Astrocyte of the cerebellum (primary cell): Measurements from ENCODE around the gene TOR2A.
"Not testable (repeated sequence)": the region's sequence is repeated elsewhere in the genome, so short reads cannot be mapped to it uniquely, and the experiment has no call there.

Source experiments
- DNase-seq: peaks from one replicate; pipeline ENCODE4 v3.0.0-alpha.2; 2011; ENCODE audit warnings: low read depth
- H3K4me3 ChIP-seq: 2 replicates; pipeline ENCODE4 v1.5.1; 2011; ENCODE audit warnings: mild to moderate bottlenecking, low read depth, low read length, moderate library complexity
- in situ Hi-C: cut with HindIII; loops from 2 replicates; pipeline ENCODE4 v1.10.0; 2017; ENCODE audit warnings: low sequenced_read_pairs
- TF ChIP-seq, protein P1 (sequence below): IDR thresholded peaks from 2 replicates; pipeline ENCODE4 v1.5.1; 2012; ENCODE audit warnings: low read length, low read depth, moderate library complexity, mild to moderate bottlenecking; ENCODE audit errors: missing control alignments

The TOR2A gene

DNA sequence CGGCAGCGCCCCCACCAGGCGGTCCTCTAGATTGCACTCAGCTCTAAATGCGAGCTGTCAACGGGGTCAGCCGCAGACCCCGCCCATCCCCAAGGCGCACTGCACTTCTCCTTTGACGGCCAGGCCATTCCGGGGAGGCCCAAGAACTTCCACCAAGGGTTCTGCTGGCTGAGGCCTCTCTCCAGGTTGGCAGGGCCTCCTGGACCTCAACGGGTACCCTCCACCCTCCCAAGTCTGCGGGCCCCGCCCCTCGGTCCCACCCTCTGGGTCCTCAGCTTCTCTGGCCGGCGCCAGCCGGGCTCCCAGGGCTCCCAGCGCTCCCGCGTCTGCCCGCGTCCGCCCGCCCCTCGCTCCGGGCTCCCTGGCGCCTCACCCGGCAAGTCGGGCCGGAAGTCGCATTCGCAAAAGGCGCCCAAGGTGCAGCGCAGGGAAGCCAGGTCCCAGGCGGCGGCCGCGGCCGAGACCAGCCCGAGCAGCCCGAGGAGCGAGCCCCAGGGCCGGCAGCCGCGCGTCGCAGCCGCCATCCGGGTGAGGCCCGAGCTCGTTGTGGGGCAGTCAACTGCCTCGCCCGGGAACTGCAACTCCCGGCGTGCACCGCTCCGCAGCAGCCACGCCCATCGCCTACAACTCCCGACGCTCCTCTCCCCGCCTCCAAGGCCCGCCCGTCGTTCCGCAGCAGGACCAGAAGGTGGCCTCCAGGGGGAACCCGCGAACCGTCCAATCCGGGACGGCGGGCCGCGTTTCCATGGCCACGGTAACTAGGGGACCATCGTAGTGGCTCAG, at the start of gene TOR2A:
Gene TOR2A (minus strand): TSS at position 548 of the 783 bp plus-strand sequence. CDS start 24 bp downstream, at position 524.
- TF ChIP-seq, protein P1, sequence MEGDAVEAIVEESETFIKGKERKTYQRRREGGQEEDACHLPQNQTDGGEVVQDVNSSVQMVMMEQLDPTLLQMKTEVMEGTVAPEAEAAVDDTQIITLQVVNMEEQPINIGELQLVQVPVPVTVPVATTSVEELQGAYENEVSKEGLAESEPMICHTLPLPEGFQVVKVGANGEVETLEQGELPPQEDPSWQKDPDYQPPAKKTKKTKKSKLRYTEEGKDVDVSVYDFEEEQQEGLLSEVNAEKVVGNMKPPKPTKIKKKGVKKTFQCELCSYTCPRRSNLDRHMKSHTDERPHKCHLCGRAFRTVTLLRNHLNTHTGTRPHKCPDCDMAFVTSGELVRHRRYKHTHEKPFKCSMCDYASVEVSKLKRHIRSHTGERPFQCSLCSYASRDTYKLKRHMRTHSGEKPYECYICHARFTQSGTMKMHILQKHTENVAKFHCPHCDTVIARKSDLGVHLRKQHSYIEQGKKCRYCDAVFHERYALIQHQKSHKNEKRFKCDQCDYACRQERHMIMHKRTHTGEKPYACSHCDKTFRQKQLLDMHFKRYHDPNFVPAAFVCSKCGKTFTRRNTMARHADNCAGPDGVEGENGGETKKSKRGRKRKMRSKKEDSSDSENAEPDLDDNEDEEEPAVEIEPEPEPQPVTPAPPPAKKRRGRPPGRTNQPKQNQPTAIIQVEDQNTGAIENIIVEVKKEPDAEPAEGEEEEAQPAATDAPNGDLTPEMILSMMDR, result peak; percentile 90
- H3K4me3 ChIP-seq, result peak within 1 kb of the TSS; percentile 64
- DNase-seq, result peak; percentile 91
- in situ Hi-C loops, result no loop called here

DNA sequence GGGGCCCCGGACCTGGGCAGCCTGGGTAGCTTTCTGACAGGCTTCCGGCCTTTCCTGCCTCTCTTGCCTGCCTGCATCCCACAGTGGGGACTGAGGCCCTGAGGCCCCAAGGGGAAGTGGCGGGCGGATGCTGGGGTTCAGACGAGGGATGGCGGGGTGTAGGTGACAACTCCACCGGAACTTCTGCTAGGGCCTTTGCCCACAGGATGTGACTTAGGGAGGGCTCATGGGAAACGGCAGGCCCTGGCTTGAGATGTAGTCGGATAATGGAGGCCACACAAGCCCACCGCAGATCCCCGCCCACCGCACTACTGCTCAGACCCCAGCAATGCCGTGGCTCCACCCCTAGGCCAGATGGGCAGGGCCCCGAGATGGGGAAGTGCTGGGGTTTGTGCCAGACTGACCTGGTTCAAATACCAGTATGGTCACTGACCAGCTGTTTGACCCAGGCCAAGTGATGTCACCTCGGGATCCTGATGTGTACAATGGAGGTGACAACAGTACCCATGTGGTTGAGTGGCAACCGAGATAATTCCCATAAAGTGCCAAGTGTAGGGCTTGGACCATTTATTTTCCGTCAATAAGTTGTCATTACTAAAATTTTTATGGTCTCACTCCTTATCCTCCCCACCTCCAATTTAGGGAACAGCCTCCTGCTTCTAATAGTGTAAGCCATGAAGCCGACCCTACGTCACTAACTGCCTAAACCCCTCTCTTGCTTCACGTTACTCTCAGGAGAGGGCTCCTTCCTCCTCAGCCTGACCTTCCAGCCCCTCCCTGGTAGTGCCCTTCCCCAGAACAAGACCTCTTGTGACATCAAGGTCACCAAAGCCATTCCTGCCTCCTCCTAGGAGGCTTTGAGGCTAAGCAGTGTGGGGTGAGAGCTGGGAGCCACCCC, 48.3 kb upstream of the TOR2A start:
- DNase-seq, result no peak
- in situ Hi-C loops, result no loop called here
- H3K4me3 ChIP-seq, result no peak overlapping the region
- TF ChIP-seq, protein P1, result no peak

DNA sequence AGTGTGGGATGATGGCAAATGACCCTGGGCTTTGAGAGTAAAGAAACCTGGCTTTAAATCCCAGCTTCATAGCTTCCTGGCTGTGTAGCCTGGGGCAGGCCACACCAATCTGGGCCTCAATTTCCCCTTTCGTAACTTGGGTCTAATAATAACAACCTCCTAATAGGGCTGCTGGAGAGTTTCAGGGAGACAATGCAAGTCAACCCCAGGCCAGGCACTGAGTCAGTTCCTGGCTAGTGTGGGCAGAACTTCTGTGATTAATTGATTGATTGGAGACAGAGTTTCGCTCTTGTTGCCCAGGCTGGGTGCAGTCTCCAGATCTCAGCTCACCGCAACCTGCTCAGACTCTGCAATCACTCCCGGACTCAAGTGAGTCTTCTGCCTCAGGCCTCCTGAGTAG, 46.7 kb upstream of the TOR2A start:
- H3K4me3 ChIP-seq, result no peak overlapping the region
- TF ChIP-seq, protein P1, result no peak
- no peak for DNase-seq
- in situ Hi-C loops, result no loop called here

DNA sequence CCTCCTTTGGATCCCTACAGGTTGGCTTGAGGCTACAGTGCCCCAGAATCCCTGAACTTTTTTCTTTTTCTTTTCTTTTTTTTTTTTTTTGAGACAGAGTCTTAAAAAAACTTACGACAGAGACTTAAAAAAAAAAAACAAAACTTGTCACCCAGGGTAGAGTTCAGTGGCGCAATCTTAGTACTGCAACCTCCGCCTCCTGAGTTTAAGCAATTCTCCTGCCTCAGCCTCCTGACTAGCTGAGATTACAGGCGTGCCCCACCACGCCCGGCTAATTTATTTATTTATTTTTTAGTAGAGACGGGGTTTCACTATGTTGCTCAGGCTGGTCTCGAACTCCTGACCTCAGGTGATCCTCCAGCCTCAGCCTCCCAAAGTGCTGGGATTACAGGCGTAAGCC, 45.8 kb upstream of the TOR2A start:
- in situ Hi-C loops, H3K4me3 ChIP-seq, DNase-seq: not testable (repeated sequence)

DNA sequence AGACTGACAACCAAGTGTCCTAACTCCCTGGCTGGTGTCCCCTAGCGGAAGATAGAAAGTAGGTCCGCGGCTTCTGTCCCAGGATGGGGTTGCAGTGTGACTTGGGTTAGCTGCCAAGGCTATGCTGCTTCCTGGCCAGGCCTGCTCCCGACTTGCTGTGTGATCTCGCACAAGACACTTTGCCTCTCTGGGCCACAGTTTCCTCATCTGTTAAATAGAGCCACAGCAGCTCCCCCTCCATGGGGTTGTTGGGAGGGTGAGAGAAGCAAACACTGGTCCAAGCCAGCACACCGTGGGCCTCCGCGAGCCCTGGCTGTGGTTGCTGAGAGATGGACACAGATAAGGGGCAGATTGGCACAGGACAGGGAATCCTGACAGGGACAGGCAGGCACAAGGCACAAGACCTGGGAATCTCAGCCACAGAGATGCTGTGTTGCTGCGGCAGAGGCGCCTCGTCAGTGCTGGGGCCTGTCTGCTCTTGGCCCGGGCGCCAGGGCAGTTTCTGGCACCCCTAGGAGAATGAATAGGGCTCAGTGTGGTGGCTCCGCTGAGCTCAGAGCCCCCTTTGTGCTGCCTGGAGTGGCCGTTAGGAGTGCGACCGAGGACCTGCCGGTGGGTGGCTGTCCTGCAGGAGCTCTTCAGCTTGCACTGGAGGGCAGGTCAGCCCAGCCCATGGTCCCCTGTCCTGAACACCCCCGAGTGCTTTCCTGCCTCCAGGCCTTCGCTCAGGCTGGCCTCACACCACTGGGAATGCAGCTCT, 45.2 kb upstream of the TOR2A start:
- TF ChIP-seq, protein P1, result no peak
- DNase-seq, result no peak
- no peak overlapping the region for H3K4me3 ChIP-seq
- in situ Hi-C loops, result no loop called here

DNA sequence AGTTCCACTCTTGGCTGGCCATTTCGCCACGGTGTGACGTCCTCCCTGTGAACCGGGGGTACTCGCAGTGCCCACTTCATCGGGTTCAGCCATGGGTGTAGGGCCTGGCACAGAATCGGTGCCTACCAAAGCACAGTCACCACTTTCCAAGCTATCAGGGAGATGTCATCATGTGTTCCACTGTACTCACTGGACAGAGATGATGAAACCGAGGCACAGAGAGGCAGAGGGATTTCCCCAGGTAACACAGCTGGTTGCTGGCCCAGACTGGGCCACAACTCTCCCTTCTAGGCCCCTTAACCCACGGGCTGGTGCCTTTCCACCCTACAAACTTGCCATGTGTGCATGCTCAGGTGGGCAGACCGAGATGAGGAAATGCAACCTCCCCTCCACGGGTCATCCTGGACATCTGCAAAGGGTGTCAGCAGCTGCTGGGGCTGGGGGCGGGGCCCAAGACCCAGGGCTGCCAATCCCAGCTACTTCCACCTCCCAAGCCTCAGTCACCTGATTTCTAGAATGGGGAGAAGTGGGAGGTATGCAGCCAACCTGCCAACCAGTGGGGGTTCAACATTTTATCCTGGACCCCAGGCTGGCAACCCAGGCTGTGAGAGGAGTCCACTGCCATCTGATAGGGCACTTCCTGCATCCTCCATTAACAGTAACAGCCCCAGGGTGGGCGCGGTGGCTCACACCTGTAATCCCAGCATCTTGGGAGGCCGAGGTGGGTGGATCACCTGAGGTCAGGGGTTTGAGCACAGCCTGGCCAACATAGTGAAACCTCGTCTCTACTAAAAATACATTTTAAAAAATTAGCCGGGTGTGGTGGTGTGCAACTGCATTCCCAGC, 44.3 kb upstream of the TOR2A start:
- no peak overlapping the region for H3K4me3 ChIP-seq
- TF ChIP-seq, protein P1, result no peak
- in situ Hi-C loops, result no loop called here
- no peak for DNase-seq
